ENCODE results near the gene NPEPL1.

DNA sequence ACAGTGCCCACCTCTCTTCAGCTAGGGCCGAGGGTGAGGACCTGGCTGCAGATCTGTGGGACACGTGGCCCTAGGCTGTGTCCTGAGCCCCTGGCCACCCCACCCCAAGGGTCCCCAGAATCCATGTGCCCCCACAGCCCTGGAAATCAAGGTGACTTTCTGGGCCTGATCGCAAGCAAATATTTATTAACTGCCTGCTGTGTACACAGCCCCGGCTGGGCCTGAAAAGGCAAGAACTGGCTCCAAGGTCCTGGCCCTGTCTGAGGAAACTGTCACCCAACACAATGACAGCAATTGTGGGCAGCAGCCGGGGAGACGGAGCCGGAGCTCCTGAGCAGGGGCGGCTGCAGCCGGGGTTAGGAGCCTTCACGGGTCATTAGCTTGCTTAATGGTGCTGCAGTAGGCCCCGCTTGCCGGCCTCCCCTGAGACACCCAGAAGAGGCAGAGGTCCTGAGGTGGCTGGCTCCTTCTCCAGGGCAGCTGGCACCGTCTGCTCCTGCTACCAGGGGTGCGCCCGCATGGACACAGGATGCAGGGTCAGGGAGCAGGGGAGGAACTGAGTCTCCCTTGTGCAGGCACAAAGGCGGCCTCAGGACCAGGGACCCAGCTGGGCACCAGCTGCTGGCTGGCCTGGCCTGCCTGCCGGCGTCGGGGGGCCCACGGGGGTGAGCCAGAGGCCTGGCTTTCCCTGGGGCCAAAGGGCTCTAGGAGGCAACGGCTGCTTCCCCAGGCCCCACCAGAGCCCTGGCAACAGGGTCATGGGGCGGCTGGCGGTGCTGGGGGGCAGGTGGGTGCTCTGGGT, 24.1 kb downstream of the NPEPL1 start:
- TF ChIP-seq, protein P1, sequence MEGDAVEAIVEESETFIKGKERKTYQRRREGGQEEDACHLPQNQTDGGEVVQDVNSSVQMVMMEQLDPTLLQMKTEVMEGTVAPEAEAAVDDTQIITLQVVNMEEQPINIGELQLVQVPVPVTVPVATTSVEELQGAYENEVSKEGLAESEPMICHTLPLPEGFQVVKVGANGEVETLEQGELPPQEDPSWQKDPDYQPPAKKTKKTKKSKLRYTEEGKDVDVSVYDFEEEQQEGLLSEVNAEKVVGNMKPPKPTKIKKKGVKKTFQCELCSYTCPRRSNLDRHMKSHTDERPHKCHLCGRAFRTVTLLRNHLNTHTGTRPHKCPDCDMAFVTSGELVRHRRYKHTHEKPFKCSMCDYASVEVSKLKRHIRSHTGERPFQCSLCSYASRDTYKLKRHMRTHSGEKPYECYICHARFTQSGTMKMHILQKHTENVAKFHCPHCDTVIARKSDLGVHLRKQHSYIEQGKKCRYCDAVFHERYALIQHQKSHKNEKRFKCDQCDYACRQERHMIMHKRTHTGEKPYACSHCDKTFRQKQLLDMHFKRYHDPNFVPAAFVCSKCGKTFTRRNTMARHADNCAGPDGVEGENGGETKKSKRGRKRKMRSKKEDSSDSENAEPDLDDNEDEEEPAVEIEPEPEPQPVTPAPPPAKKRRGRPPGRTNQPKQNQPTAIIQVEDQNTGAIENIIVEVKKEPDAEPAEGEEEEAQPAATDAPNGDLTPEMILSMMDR (IDR thresholded peaks at IDR 0.05; ENCODE audit: low read length) = no peak
- no peak for TF ChIP-seq EZH2 (IDR thresholded peaks at IDR 0.05; ENCODE audit: borderline replicate concordance, low read length)

Measured in OCI-LY1 (cell line).